Neural progenitor cell (in vitro differentiated cells): ENCODE data around the gene SIPA1L3. TPM values are rescaled to one million over a fixed set of nuclear protein-coding genes. Genes with fewer than 3 reads are reported as not detected.
A peak's percentile ranks its signal among the peaks of the same experiment; 100 is the strongest.

ENCODE experiments used
- DNase-seq: peaks from one replicate; pipeline ENCODE4 v3.0.0-alpha.2; 2016; ENCODE audit warnings: low spot score
- H2AFZ ChIP-seq: fragments of 200-600 bp; sonication (generic); replicated peaks from 2 replicates; pipeline ENCODE4 v1.6.1; 2016; ENCODE audit warnings: antibody characterized with exemption
- H3F3A ChIP-seq: fragments of 200-600 bp; sonication (generic); 2 replicates; pipeline ENCODE4 v1.6.1; 2016; ENCODE audit warnings: antibody characterized with exemption, low read depth
- H3K27ac ChIP-seq: fragments of 200-600 bp; sonication (generic); 2 replicates; pipeline ENCODE4 v1.5.1; 2016; ENCODE audit warnings: mild to moderate bottlenecking
- H3K27me3 ChIP-seq: fragments of 200-600 bp; sonication (generic); 2 replicates; pipeline ENCODE4 v1.6.1; 2016; ENCODE audit warnings: mild to moderate bottlenecking, moderate library complexity
- H3K36me3 ChIP-seq: fragments of 200-600 bp; sonication (generic); 2 replicates; pipeline ENCODE4 v1.5.1; 2016
- H3K4me1 ChIP-seq: fragments of 200-600 bp; sonication (generic); 2 replicates; pipeline ENCODE4 v1.6.1; 2016; ENCODE audit warnings: mixed run types
- H3K4me2 ChIP-seq: fragments of 200-600 bp; sonication (generic); 2 replicates; pipeline ENCODE4 v1.6.1; 2016
- H3K4me3 ChIP-seq: fragments of 200-600 bp; sonication (generic); 2 replicates; pipeline ENCODE4 v1.5.1; 2016
- H3K79me2 ChIP-seq: fragments of 200-600 bp; sonication (generic); 2 replicates; pipeline ENCODE4 v1.6.1; 2016; ENCODE audit warnings: low read depth
- H3K9ac ChIP-seq: fragments of 200-600 bp; sonication (generic); 2 replicates; pipeline ENCODE4 v1.6.1; 2016
- H3K9me3 ChIP-seq: fragments of 200-600 bp; sonication (generic); 2 replicates; pipeline ENCODE4 v1.5.1; 2016; ENCODE audit warnings: low read depth
- H4K20me1 ChIP-seq: fragments of 200-600 bp; sonication (generic); 2 replicates; pipeline ENCODE4 v1.6.1; 2016; ENCODE audit warnings: low read depth
- H3K27ac Mint-ChIP-seq: 3 replicates; pipeline ENCODE4 v1.8.0; 2021; ENCODE audit warnings: mixed read lengths
- H3K27me3 Mint-ChIP-seq: 2 replicates; pipeline ENCODE4 v1.8.0; 2022; ENCODE audit warnings: low read depth, mild to moderate bottlenecking, inconsistent platforms, moderate library complexity, mixed read lengths; ENCODE audit not compliant: insufficient read depth
- H3K36me3 Mint-ChIP-seq: 3 replicates; pipeline ENCODE4 v1.8.0; 2021; ENCODE audit warnings: mixed read lengths
- H3K4me1 Mint-ChIP-seq: 3 replicates; pipeline ENCODE4 v1.8.0; 2021; ENCODE audit warnings: mixed read lengths
- H3K4me3 Mint-ChIP-seq: 3 replicates; pipeline ENCODE4 v1.8.0; 2021; ENCODE audit warnings: mild to moderate bottlenecking, moderate library complexity, mixed read lengths
- H3K9me3 Mint-ChIP-seq: 3 replicates; pipeline ENCODE4 v1.8.0; 2020; ENCODE audit warnings: mixed read lengths
- EZH2 ChIP-seq: fragments of 200-600 bp; sonication (generic); IDR thresholded peaks from 2 replicates; pipeline ENCODE4 v1.6.1; 2017; ENCODE audit warnings: antibody characterized with exemption, mild to moderate bottlenecking, moderate library complexity
- EZH2phosphoT487 ChIP-seq: fragments of 200-600 bp; sonication (generic); IDR thresholded peaks from 2 replicates; pipeline ENCODE4 v1.6.1; 2017; ENCODE audit warnings: antibody characterized with exemption
- total RNA-seq: library from RNA; depleted of rRNA; stranded (reverse); fragments of >200 nt; gene quantifications from 2 replicates; pipeline ENCODE4 v1.2.3, GENCODE V29; 2015; ENCODE audit warnings: low replicate concordance
- TF ChIP-seq, protein P1 (sequence below): fragments of 200-600 bp; sonication (generic); IDR thresholded peaks from 2 replicates; pipeline ENCODE4 v1.5.1; 2017; ENCODE audit warnings: antibody characterized with exemption, mild to moderate bottlenecking

Gene SIPA1L3
- total RNA-seq, 1 donor from 2014 or later = 19.2 TPM

DNA sequence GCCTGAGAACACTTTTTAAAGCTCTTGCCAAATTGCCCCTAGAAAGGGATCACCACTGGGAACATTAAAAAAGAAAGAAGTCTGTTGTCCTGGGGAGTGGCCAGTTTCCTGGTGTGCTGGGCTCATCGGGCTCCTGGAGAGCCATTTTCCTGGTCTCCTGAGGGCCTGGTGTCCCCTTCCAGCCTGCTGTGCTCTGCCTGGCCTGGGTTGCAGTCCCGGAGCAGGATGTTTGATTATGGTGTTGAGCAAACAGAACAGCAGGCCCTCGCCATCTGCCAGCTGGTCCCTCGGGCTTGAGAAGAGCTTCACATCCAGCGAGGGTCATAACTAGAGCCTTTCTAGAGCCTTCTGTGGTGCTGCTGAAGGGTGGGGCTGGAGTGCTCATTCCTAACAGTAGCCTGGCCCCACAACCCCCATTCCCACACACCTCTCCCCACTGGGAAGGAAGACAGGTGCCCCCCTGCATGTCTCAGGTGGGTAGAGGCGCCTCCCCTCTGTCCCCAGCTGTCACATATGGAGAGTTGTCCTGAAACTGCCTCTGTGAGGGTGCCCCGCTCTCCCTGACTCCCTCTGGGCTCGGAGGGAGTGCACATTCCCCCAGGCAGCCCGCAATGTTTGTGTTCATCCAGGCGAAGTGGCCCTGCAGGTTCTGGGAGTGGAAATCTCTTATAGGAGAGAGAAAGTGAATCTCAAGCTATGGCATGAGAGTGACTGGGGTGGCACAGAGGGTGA lies 151.1 kb downstream of the SIPA1L3 start:
- Histone ChIP-seq H4K20me1 (peaks cover 64% of the 10 kb centered on the region), H2AFZ (no peak overlapping the region), H3K4me1 (peaks cover 35% of the 10 kb centered on the region), H3K4me3 (no peak overlapping the region), H3K36me3 (no peaks in the 10 kb centered on the region), H3K9ac (no peak overlapping the region), H3K27ac (peak overlapping the region; percentile 21), H3K9me3 (no peaks in the 10 kb centered on the region), H3K79me2 (peaks cover 27% of the 10 kb centered on the region), H3F3A (peaks cover 36% of the 10 kb centered on the region), H3K27me3 (no peaks in the 10 kb centered on the region), H3K4me2 (no peak overlapping the region)
- H3K36me3 Mint-ChIP-seq = no peaks in the 10 kb centered on the region
- TF ChIP-seq, protein P1, sequence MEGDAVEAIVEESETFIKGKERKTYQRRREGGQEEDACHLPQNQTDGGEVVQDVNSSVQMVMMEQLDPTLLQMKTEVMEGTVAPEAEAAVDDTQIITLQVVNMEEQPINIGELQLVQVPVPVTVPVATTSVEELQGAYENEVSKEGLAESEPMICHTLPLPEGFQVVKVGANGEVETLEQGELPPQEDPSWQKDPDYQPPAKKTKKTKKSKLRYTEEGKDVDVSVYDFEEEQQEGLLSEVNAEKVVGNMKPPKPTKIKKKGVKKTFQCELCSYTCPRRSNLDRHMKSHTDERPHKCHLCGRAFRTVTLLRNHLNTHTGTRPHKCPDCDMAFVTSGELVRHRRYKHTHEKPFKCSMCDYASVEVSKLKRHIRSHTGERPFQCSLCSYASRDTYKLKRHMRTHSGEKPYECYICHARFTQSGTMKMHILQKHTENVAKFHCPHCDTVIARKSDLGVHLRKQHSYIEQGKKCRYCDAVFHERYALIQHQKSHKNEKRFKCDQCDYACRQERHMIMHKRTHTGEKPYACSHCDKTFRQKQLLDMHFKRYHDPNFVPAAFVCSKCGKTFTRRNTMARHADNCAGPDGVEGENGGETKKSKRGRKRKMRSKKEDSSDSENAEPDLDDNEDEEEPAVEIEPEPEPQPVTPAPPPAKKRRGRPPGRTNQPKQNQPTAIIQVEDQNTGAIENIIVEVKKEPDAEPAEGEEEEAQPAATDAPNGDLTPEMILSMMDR = no peak
- TF ChIP-seq EZH2 (no peak), EZH2phosphoT487 (no peak)
- H3K27ac Mint-ChIP-seq = no peak overlapping the region
- no peak for DNase-seq
- H3K4me3 Mint-ChIP-seq = no peak overlapping the region
- peaks cover 35% of the 10 kb centered on the region for H3K4me1 Mint-ChIP-seq
- no peaks in the 10 kb centered on the region for H3K9me3 Mint-ChIP-seq
- no peaks in the 10 kb centered on the region for H3K27me3 Mint-ChIP-seq

DNA sequence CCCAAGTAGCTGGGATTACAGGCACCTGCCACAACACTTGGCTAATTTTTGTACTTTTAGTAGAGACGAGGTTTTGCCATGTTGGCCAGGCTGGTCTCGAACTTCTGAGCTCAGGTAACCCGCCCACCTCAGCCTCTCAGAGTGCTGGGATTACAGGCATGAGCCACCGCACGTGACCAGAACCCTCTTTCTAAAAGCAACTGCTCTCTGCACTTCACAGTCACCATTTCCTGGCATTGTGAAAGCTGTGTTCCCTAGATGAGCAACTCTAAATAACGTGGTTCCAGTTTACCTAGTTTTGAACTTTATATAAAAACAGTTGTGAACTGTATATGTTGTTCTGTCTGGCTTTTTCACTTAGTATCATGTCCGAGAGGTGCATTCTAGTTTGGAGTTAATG lies 152.9 kb downstream of the SIPA1L3 start:
- H3K27me3 ChIP-seq = no peaks in the 10 kb centered on the region
- peaks cover 63% of the 10 kb centered on the region for H4K20me1 ChIP-seq
- Mint-ChIP-seq H3K27me3 (peaks cover 2% of the 10 kb centered on the region), H3K27ac (no peak overlapping the region), H3K4me1 (peaks cover 37% of the 10 kb centered on the region), H3K9me3 (no peaks in the 10 kb centered on the region), H3K36me3 (no peaks in the 10 kb centered on the region), H3K4me3 (no peak overlapping the region)
- H3K36me3 ChIP-seq = no peaks in the 10 kb centered on the region
- no peak overlapping the region for H3K27ac ChIP-seq
- no peak overlapping the region for H3K4me2 ChIP-seq
- no peak overlapping the region for H2AFZ ChIP-seq
- H3K4me3 ChIP-seq = no peak overlapping the region
- DNase-seq = no peak
- H3K79me2 ChIP-seq = peaks cover 38% of the 10 kb centered on the region
- H3F3A ChIP-seq = peaks cover 36% of the 10 kb centered on the region
- H3K4me1 ChIP-seq = peaks cover 36% of the 10 kb centered on the region
- no peak overlapping the region for H3K9ac ChIP-seq
- no peaks in the 10 kb centered on the region for H3K9me3 ChIP-seq
- no peak for TF ChIP-seq EZH2
- no peak for TF ChIP-seq EZH2phosphoT487
- TF ChIP-seq, protein P1 = no peak

DNA sequence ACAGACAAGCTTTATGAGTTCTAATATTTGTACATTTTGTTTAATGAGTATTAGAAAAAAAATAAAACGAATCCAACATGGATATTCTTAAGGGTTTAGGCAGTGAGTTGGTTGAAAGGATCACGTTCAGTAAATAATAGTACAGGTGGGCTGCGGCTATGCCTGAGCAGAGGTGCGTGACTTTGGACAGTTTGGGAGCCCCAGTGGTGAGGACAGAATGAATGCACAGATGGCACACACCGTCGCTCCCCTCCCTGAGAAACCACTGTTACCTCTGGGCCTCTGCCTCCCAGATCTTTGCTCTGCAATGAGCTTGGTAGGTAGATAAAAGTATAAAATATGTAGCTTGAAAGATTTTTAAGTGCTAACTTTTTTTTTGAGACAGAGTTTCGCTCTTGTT lies 153.3 kb downstream of the SIPA1L3 start:
- peaks cover 59% of the 10 kb centered on the region for H4K20me1 ChIP-seq
- H3K4me3 Mint-ChIP-seq = no peak overlapping the region
- peaks cover 2% of the 10 kb centered on the region for H3K27me3 Mint-ChIP-seq
- H3K9me3 ChIP-seq = no peaks in the 10 kb centered on the region
- no peak for DNase-seq
- TF ChIP-seq EZH2phosphoT487 (no peak), EZH2 (no peak)
- TF ChIP-seq, protein P1 = no peak
- H3K79me2 ChIP-seq = peaks cover 40% of the 10 kb centered on the region
- no peak overlapping the region for H3K4me3 ChIP-seq
- H2AFZ ChIP-seq = no peak overlapping the region
- H3K27ac ChIP-seq = no peak overlapping the region
- H3K36me3 ChIP-seq = no peaks in the 10 kb centered on the region
- H3K4me1 Mint-ChIP-seq = peaks cover 33% of the 10 kb centered on the region
- H3K4me1 ChIP-seq = peaks cover 31% of the 10 kb centered on the region
- no peak overlapping the region for H3K9ac ChIP-seq
- H3F3A ChIP-seq = peaks cover 31% of the 10 kb centered on the region
- H3K27ac Mint-ChIP-seq = no peak overlapping the region
- no peaks in the 10 kb centered on the region for H3K36me3 Mint-ChIP-seq
- H3K9me3 Mint-ChIP-seq = no peaks in the 10 kb centered on the region
- H3K4me2 ChIP-seq = no peak overlapping the region
- no peaks in the 10 kb centered on the region for H3K27me3 ChIP-seq
